ENCODE measurements around the gene ZNF530. TPM values are rescaled to one million over a fixed set of nuclear protein-coding genes. Genes with fewer than 3 reads are reported as not detected.

ZNF530 gene
- total and polyA plus RNA-seq, 2 donors: 4.0 to 4.1 TPM

- H3K4me1 ChIP-seq (ENCODE audit: insufficient read depth): no peaks in the 10 kb centered on the region
- H3K27ac ChIP-seq (ENCODE audit: low read depth): no peak overlapping the region
- WGBS: 96% methylated on average over 4 of the region's 4 CpGs
- peaks cover 20% of the 10 kb centered on the region for H3K36me3 ChIP-seq (ENCODE audit: insufficient read depth)
- no peak overlapping the region for H3K4me3 ChIP-seq (ENCODE audit: low read depth, low read length)
- DNase-seq (ENCODE audit: extremely low spot score): no peak
These were observed 37.7 kb downstream of the ZNF530 start for GRCh38 chr19:57637379-57637778.

GRCh38 chr19:57641715-57642234 is 42.1 kb downstream of the ZNF530 start:
- Histone ChIP-seq H3K4me3 (ENCODE audit: low read depth, low read length) (no peak overlapping the region), H3K36me3 (ENCODE audit: insufficient read depth) (peaks cover 17% of the 10 kb centered on the region), H3K4me1 (ENCODE audit: insufficient read depth) (no peaks in the 10 kb centered on the region), H3K27ac (ENCODE audit: low read depth) (no peak overlapping the region)
- WGBS: 96% methylated on average over 4 of the region's 4 CpGs
- DNase-seq (ENCODE audit: extremely low spot score): no peak

GRCh38 chr19:57642396-57643046 is 42.8 kb downstream of the ZNF530 start:
- H3K4me1 ChIP-seq (ENCODE audit: insufficient read depth): no peaks in the 10 kb centered on the region
- peak overlapping the region; percentile 50 for H3K27ac ChIP-seq (ENCODE audit: low read depth)
- H3K4me3 ChIP-seq (ENCODE audit: low read depth, low read length): no peak overlapping the region
- 88% methylated on average over 4 of the region's 4 CpGs for whole genome bisulfite sequencing
- peaks cover 17% of the 10 kb centered on the region for H3K36me3 ChIP-seq (ENCODE audit: insufficient read depth)
- DNase-seq (ENCODE audit: extremely low spot score): no peak

GRCh38 chr19:57643734-57644133 is 44.0 kb downstream of the ZNF530 start:
- Histone ChIP-seq H3K4me3 (ENCODE audit: low read depth, low read length) (no peak overlapping the region), H3K36me3 (ENCODE audit: insufficient read depth) (peaks cover 16% of the 10 kb centered on the region), H3K27ac (ENCODE audit: low read depth) (no peak overlapping the region), H3K4me1 (ENCODE audit: insufficient read depth) (no peaks in the 10 kb centered on the region)
- no peak for DNase-seq (ENCODE audit: extremely low spot score)

DNA sequence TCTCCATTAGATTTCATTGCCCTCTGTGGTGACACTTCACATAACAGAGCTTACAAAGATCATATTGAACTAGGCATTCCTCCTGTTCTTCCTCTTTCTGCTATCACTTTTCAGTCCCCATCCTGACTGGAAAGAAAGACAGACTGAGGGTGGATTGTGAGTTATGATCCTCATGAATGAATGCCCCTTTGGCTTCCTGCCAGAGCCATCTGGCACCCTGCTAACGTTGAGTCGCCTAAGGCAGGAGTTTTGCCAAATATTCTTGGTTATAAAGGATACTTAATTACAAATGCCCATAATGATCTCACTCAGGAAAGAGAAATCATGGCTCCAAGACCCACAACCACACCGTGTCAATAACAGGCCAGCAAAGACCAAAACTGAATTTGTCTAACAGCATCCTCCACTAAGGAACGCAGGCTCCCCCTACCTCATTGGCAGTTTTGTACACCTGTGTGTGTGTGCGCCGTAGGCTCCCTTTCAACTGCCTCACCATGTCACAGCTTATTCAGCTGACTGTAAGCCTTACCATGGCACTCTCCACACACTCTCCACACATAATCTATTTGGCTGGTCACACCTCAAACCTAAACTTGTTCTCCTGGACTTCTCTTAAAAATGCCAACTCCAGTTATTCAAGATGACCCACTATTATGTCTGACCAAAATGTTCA is 48.8 kb downstream of the ZNF530 start:
- H3K36me3 ChIP-seq (ENCODE audit: insufficient read depth): no peaks in the 10 kb centered on the region
- H3K27ac ChIP-seq (ENCODE audit: low read depth): no peak overlapping the region
- no peak overlapping the region for H3K4me3 ChIP-seq (ENCODE audit: low read depth, low read length)
- H3K4me1 ChIP-seq (ENCODE audit: insufficient read depth): peaks cover 2% of the 10 kb centered on the region
- WGBS: 61% methylated on average over 6 of the region's 6 CpGs
- no peak for DNase-seq (ENCODE audit: extremely low spot score)

DNA sequence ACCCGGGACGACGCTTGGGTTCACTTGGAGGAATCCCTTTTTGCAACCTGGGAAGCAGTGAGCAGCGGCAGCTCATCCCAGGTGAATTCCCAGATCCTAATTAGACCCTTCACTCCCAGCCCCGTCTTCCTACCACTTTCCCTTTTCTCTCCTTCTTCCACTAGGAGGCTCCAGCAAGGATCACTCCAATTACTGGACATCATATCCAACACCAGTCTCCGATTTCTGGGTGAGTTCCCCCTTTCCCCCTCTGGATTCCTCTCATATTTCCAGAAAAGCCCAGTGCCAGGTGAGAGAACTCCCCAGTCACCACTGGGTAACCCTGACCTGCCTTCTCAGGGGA is 51.9 kb downstream of the ZNF530 start:
- no peaks in the 10 kb centered on the region for H3K36me3 ChIP-seq (ENCODE audit: insufficient read depth)
- WGBS: 43% methylated on average over 6 of the region's 6 CpGs
- peak overlapping the region; percentile 54 for H3K27ac ChIP-seq (ENCODE audit: low read depth)
- no peak for DNase-seq (ENCODE audit: extremely low spot score)
- peaks cover 2% of the 10 kb centered on the region for H3K4me1 ChIP-seq (ENCODE audit: insufficient read depth)
- H3K4me3 ChIP-seq (ENCODE audit: low read depth, low read length): peak overlapping the region; percentile 4

DNA sequence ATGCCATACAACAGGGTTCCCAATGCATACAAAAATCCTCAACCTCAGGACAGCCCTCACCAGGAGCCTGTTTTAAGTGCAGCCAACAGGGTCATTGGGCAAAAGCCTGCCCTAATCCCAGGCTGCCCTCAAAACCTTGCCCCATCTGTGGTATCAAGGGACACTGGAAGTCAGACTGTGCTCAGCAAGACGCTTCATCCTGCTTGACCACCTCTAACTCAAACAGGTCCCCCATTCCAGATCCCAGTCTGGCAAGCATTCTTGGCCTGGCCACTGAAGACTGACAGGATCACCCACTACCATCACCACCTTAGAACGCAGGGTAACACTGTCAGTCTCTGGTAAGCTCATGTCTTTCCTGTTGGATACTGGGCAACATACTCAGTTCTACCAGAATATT is 54.0 kb downstream of the ZNF530 start:
- Histone ChIP-seq H3K36me3 (ENCODE audit: insufficient read depth) (no peaks in the 10 kb centered on the region), H3K27ac (ENCODE audit: low read depth) (no peak overlapping the region), H3K4me3 (ENCODE audit: low read depth, low read length) (no peak overlapping the region), H3K4me1 (ENCODE audit: insufficient read depth) (peaks cover 2% of the 10 kb centered on the region)
- no peak for DNase-seq (ENCODE audit: extremely low spot score)
- 83% methylated on average over 2 of the region's 2 CpGs for WGBS

DNA sequence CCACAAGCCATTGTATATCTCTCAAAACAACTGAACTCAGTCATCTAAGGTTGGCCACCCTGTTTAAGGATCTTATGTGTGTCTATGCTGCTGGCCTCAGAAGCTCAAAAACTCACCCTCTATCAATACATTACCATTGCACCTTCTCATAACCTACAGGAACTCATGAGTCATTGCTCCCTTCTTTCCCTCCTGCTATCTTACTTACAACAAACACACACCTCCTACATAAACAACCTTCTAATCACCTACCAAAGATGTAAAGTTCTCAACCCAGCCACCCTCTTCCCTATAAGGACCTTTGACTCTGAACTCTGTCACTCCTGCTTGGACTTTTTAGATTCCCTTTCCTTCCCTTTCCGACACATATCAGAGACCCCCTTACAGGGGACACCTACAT is 55.8 kb downstream of the ZNF530 start:
- Histone ChIP-seq H3K4me3 (ENCODE audit: low read depth, low read length) (no peak overlapping the region), H3K27ac (ENCODE audit: low read depth) (no peak overlapping the region), H3K36me3 (ENCODE audit: insufficient read depth) (no peaks in the 10 kb centered on the region), H3K4me1 (ENCODE audit: insufficient read depth) (peaks cover 2% of the 10 kb centered on the region)
- DNase-seq (ENCODE audit: extremely low spot score): no peak
- WGBS: 40% methylated on average over 1 of the region's 1 CpG

- WGBS: 79% methylated on average over 1 of the region's 1 CpG
- H3K36me3 ChIP-seq (ENCODE audit: insufficient read depth): no peaks in the 10 kb centered on the region
- DNase-seq (ENCODE audit: extremely low spot score): no peak
- H3K4me3 ChIP-seq (ENCODE audit: low read depth, low read length): no peak overlapping the region
- no peak overlapping the region for H3K27ac ChIP-seq (ENCODE audit: low read depth)
- peaks cover 2% of the 10 kb centered on the region for H3K4me1 ChIP-seq (ENCODE audit: insufficient read depth)
These were observed 56.7 kb downstream of the ZNF530 start for GRCh38 chr19:57656346-57656745.

Other genes starting within 250 kb of the ZNF530 start
- 17.9 TPM for gene ZNF304, start 248.6 kb upstream of the ZNF530 start, total RNA-seq
- 7.8 TPM for gene ZNF304, start 248.6 kb upstream of the ZNF530 start, polyA plus RNA-seq
- 9.7 TPM for gene TRAPPC2B, start 236.3 kb upstream of the ZNF530 start, total RNA-seq
- 26.8 TPM for gene TRAPPC2B, start 236.3 kb upstream of the ZNF530 start, polyA plus RNA-seq
- 6.1 TPM for gene ZNF547, start 236.3 kb upstream of the ZNF530 start, total RNA-seq
- gene ZNF547, start 236.3 kb upstream of the ZNF530 start, polyA plus RNA-seq: 1.8 TPM
- 35.1 TPM for gene ZNF548, start 210.0 kb upstream of the ZNF530 start, total RNA-seq
- gene ZNF548, start 210.0 kb upstream of the ZNF530 start, polyA plus RNA-seq: 16.2 TPM
- 27.9 TPM for gene ZNF17, start 188.7 kb upstream of the ZNF530 start, total RNA-seq
- 6.1 TPM for gene ZNF17, start 188.7 kb upstream of the ZNF530 start, polyA plus RNA-seq
- gene ZNF749, start 164.6 kb upstream of the ZNF530 start, total RNA-seq: 17.1 TPM
- 10.2 TPM for gene ZNF749, start 164.6 kb upstream of the ZNF530 start, polyA plus RNA-seq
- 3.4 TPM for gene VN1R1, start 142.7 kb upstream of the ZNF530 start, total RNA-seq
- gene VN1R1, start 142.7 kb upstream of the ZNF530 start, polyA plus RNA-seq: 0.66 TPM
- 25.6 TPM for gene ZNF772, start 122.3 kb upstream of the ZNF530 start, total RNA-seq
- gene ZNF772, start 122.3 kb upstream of the ZNF530 start, polyA plus RNA-seq: 3.9 TPM
- 16.1 TPM for gene ZNF419, start 112.1 kb upstream of the ZNF530 start, total RNA-seq
- gene ZNF419, start 112.1 kb upstream of the ZNF530 start, polyA plus RNA-seq: 8.0 TPM
- gene ZNF773, start 99.9 kb upstream of the ZNF530 start, total RNA-seq: 13.4 TPM
- 7.1 TPM for gene ZNF773, start 99.9 kb upstream of the ZNF530 start, polyA plus RNA-seq
- gene ZNF549, start 72.5 kb upstream of the ZNF530 start, total RNA-seq: 14.8 TPM
- gene ZNF549, start 72.5 kb upstream of the ZNF530 start, polyA plus RNA-seq: 4.6 TPM
- 15.3 TPM for gene ZNF550, start 40.0 kb upstream of the ZNF530 start, total RNA-seq
- 7.2 TPM for gene ZNF550, start 40.0 kb upstream of the ZNF530 start, polyA plus RNA-seq
- 7.9 TPM for gene ZNF416, start 21.0 kb upstream of the ZNF530 start, total RNA-seq
- gene ZNF416, start 21.0 kb upstream of the ZNF530 start, polyA plus RNA-seq: 4.6 TPM
- gene ZIK1, start 15.7 kb upstream of the ZNF530 start, total RNA-seq: 18.8 TPM
- 7.4 TPM for gene ZIK1, start 15.7 kb upstream of the ZNF530 start, polyA plus RNA-seq
- gene ZNF134, start 14.4 kb downstream of the ZNF530 start, total RNA-seq: 32.1 TPM
- gene ZNF134, start 14.4 kb downstream of the ZNF530 start, polyA plus RNA-seq: 17.6 TPM
- 23.8 TPM for gene ZNF211, start 33.3 kb downstream of the ZNF530 start, total RNA-seq
- gene ZNF211, start 33.3 kb downstream of the ZNF530 start, polyA plus RNA-seq: 13.0 TPM
- not detected for gene ZSCAN4, start 69.0 kb downstream of the ZNF530 start, total RNA-seq
- 0.20 TPM for gene ZSCAN4, start 69.0 kb downstream of the ZNF530 start, polyA plus RNA-seq
- 17.5 TPM for gene ZNF551, start 82.1 kb downstream of the ZNF530 start, total RNA-seq
- gene ZNF551, start 82.1 kb downstream of the ZNF530 start, polyA plus RNA-seq: 6.1 TPM
- 29.3 TPM for gene ZNF154, start 109.3 kb downstream of the ZNF530 start, total RNA-seq
- 7.4 TPM for gene ZNF154, start 109.3 kb downstream of the ZNF530 start, polyA plus RNA-seq
- gene ZNF671, start 127.7 kb downstream of the ZNF530 start, total RNA-seq: 11.9 TPM
- 7.8 TPM for gene ZNF671, start 127.7 kb downstream of the ZNF530 start, polyA plus RNA-seq
- gene ZNF776, start 146.9 kb downstream of the ZNF530 start, total RNA-seq: 31.1 TPM
- 11.1 TPM for gene ZNF776, start 146.9 kb downstream of the ZNF530 start, polyA plus RNA-seq
- 33.8 TPM for gene ZNF586, start 169.8 kb downstream of the ZNF530 start, total RNA-seq
- gene ZNF586, start 169.8 kb downstream of the ZNF530 start, polyA plus RNA-seq: 9.2 TPM
- 24.5 TPM for gene ZNF552, start 215.0 kb downstream of the ZNF530 start, total RNA-seq
- 6.5 TPM for gene ZNF552, start 215.0 kb downstream of the ZNF530 start, polyA plus RNA-seq
- 29.1 TPM for gene ZNF587B, start 230.4 kb downstream of the ZNF530 start, total RNA-seq
- 3.8 TPM for gene ZNF587B, start 230.4 kb downstream of the ZNF530 start, polyA plus RNA-seq
- 45.4 TPM for gene ZNF587, start 250.0 kb downstream of the ZNF530 start, total RNA-seq
- 7.5 TPM for gene ZNF587, start 250.0 kb downstream of the ZNF530 start, polyA plus RNA-seq